SU-DHL-6 (cell line): Measurements from ENCODE around the gene ZCCHC24.

Experiments
- EZH2phosphoT487 ChIP-seq: fragments of 200-600 bp; sonication (generic), shearing (Covaris generic); conservative IDR thresholded peaks from 2 replicates; pipeline ENCODE4 v1.6.1; 2018; ENCODE audit warnings: mild to moderate bottlenecking, antibody characterized with exemption, low read length, moderate library complexity, mixed read lengths
- TF ChIP-seq, protein P1 (sequence below): fragments of 200-600 bp; sonication (generic); IDR thresholded peaks from one replicate; pipeline ENCODE4 v1.5.1; 2017; ENCODE audit warnings: antibody characterized with exemption, mild to moderate bottlenecking, low read length, moderate library complexity; ENCODE audit not compliant: insufficient read depth, poor library complexity, severe bottlenecking

DNA sequence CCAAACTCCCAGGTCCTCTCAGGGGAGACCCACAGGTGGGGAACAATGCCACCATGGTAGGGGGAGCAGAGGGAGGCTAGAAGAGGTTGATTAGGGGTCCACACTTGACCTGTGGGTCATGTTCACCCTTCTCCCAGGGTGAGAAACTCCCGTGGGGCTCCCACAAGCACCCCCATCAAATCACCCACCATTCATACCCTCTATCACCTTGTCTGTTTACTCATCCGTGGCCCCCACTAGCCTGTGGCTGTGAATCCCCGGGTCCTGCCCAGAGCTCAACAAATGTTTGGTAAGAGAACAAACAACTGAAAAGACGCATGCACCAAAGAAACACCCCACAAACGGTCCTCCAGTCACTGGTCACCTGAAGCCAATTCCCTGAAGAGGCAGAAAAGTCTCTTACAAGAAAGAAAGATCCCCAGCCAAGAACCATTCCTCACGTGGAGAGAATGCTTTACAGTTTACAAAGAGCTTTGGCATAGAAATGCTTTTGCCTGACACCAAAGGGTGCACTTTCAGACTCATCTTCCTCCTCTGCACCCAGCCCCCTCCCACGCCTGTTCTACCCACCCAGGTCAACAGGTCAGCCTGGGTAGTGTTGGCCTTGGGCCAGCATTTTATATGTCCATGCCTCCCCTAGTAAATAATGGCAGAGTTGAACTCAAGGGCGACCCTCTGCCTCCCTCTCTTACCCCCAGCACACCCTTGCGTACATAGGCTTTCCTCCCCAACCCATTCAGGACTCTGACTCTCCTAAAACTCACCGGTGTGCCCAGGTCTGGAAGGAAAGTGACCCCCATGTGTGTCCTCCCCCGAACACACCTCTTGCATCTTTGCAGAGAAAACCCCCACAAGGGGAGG is 1.9 kb downstream of the ZCCHC24 start:
- TF ChIP-seq, protein P1, sequence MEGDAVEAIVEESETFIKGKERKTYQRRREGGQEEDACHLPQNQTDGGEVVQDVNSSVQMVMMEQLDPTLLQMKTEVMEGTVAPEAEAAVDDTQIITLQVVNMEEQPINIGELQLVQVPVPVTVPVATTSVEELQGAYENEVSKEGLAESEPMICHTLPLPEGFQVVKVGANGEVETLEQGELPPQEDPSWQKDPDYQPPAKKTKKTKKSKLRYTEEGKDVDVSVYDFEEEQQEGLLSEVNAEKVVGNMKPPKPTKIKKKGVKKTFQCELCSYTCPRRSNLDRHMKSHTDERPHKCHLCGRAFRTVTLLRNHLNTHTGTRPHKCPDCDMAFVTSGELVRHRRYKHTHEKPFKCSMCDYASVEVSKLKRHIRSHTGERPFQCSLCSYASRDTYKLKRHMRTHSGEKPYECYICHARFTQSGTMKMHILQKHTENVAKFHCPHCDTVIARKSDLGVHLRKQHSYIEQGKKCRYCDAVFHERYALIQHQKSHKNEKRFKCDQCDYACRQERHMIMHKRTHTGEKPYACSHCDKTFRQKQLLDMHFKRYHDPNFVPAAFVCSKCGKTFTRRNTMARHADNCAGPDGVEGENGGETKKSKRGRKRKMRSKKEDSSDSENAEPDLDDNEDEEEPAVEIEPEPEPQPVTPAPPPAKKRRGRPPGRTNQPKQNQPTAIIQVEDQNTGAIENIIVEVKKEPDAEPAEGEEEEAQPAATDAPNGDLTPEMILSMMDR: no peak
- TF ChIP-seq EZH2phosphoT487: no peak
